KMS-11 (cell line): Measurements from ENCODE around the gene OR3A3.
"Not testable (repeated sequence)": the region's sequence is repeated elsewhere in the genome, so short reads cannot be mapped to it uniquely, and the experiment has no call there.

ENCODE experiments used
- H2AFZ ChIP-seq: fragments of 200-600 bp; sonication (generic); 2 replicates; pipeline ENCODE4 v1.6.1; 2016; ENCODE audit warnings: antibody characterized with exemption, mixed run types, low read depth
- H3K27ac ChIP-seq: fragments of 200-600 bp; sonication (generic); 2 replicates; pipeline ENCODE4 v1.6.1; 2016; ENCODE audit warnings: mild to moderate bottlenecking, mixed run types
- H3K27me3 ChIP-seq: fragments of 200-600 bp; sonication (generic); 2 replicates; pipeline ENCODE4 v1.6.1; 2017; ENCODE audit warnings: mild to moderate bottlenecking, low read depth, mixed run types, moderate library complexity; ENCODE audit not compliant: insufficient read depth
- H3K36me3 ChIP-seq: fragments of 200-600 bp; sonication (generic); 2 replicates; pipeline ENCODE4 v1.6.1; 2017; ENCODE audit warnings: mild to moderate bottlenecking, mixed run types; ENCODE audit not compliant: insufficient read depth
- H3K4me1 ChIP-seq: fragments of 200-600 bp; sonication (generic); 2 replicates; pipeline ENCODE4 v1.6.1; 2016; ENCODE audit warnings: mild to moderate bottlenecking, low read depth, mixed run types; ENCODE audit not compliant: poor library complexity, severe bottlenecking
- H3K4me2 ChIP-seq: fragments of 200-600 bp; sonication (generic); 2 replicates; pipeline ENCODE4 v1.7.0; 2016; ENCODE audit warnings: mild to moderate bottlenecking, mixed run types
- H3K4me3 ChIP-seq: fragments of 200-600 bp; sonication (generic); IDR thresholded peaks from 2 replicates; pipeline ENCODE4 v1.6.1; 2017; ENCODE audit warnings: low read depth, low read length, mixed read lengths; ENCODE audit not compliant: insufficient read depth
- H3K79me2 ChIP-seq: fragments of 200-600 bp; sonication (generic); 2 replicates; pipeline ENCODE4 v1.6.1; 2016; ENCODE audit warnings: low read depth, mixed run types; ENCODE audit not compliant: insufficient read depth
- H3K9ac ChIP-seq: fragments of 200-600 bp; sonication (generic); 2 replicates; pipeline ENCODE4 v1.6.1; 2016; ENCODE audit warnings: mild to moderate bottlenecking, mixed run types
- H4K20me1 ChIP-seq: fragments of 200-600 bp; sonication (generic); 2 replicates; pipeline ENCODE4 v1.6.1; 2016; ENCODE audit warnings: mild to moderate bottlenecking, mixed run types; ENCODE audit not compliant: insufficient read depth
- TF ChIP-seq, protein P1 (sequence below): fragments of 200-600 bp; sonication (generic); conservative IDR thresholded peaks from 2 replicates; pipeline ENCODE4 v1.6.1; 2017; ENCODE audit warnings: low read depth, mild to moderate bottlenecking, antibody characterized with exemption, low read length, moderate library complexity, mixed read lengths

Gene OR3A3

DNA sequence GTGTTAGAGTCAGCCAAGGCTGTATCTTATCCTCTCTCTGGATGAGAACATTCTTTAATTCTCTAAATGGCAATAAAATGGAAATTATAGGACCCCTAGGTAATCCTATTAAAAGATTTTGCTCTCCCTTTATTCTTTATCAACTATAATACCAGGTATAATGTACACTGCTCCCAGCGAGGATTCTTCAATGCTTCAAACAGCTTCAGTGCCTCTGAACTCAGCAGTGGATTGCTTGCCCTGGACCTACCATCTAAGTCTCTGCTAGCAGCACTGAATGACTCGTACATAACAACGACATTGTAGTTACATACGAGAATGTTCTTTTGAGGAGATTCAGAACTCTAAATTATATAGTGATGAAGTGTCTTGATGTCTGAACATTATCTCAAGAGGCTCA, 21.4 kb upstream of the OR3A3 start:
- TF ChIP-seq, protein P1, sequence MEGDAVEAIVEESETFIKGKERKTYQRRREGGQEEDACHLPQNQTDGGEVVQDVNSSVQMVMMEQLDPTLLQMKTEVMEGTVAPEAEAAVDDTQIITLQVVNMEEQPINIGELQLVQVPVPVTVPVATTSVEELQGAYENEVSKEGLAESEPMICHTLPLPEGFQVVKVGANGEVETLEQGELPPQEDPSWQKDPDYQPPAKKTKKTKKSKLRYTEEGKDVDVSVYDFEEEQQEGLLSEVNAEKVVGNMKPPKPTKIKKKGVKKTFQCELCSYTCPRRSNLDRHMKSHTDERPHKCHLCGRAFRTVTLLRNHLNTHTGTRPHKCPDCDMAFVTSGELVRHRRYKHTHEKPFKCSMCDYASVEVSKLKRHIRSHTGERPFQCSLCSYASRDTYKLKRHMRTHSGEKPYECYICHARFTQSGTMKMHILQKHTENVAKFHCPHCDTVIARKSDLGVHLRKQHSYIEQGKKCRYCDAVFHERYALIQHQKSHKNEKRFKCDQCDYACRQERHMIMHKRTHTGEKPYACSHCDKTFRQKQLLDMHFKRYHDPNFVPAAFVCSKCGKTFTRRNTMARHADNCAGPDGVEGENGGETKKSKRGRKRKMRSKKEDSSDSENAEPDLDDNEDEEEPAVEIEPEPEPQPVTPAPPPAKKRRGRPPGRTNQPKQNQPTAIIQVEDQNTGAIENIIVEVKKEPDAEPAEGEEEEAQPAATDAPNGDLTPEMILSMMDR: no peak
- no peaks in the 10 kb centered on the region for H4K20me1 ChIP-seq
- no peaks in the 10 kb centered on the region for H3K27me3 ChIP-seq
- H3K4me1 ChIP-seq: no peaks in the 10 kb centered on the region
- H3K36me3 ChIP-seq: no peaks in the 10 kb centered on the region
- H3K9ac ChIP-seq: no peak overlapping the region
- no peak overlapping the region for H3K27ac ChIP-seq
- no peak overlapping the region for H3K4me3 ChIP-seq
- H3K79me2 ChIP-seq: no peaks in the 10 kb centered on the region
- no peak overlapping the region for H2AFZ ChIP-seq
- H3K4me2 ChIP-seq: no peak overlapping the region

DNA sequence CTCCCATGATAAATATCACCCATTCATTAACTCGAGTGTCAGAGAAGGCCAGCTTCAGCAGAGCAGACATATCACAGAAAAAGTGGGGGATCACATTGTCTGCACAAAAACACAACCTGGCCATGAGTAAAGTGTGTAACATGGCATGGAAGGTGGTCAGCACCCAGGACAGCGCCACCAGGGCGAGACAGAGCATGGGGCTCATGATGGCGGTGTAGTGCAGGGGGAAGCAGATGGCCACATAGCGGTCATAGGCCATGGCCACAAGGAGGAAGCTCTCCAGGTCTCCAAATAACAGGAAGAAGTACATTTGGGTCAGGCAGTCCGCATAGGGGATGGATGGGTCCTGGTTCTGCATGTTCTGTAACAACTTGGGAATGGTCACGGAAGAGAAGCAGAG, 13.4 kb upstream of the OR3A3 start:
- not testable (repeated sequence) for H3K36me3 ChIP-seq, H3K27me3 ChIP-seq, H3K4me3 ChIP-seq, H2AFZ ChIP-seq, H3K4me2 ChIP-seq, H3K79me2 ChIP-seq, H3K4me1 ChIP-seq, H3K27ac ChIP-seq, H4K20me1 ChIP-seq, H3K9ac ChIP-seq

DNA sequence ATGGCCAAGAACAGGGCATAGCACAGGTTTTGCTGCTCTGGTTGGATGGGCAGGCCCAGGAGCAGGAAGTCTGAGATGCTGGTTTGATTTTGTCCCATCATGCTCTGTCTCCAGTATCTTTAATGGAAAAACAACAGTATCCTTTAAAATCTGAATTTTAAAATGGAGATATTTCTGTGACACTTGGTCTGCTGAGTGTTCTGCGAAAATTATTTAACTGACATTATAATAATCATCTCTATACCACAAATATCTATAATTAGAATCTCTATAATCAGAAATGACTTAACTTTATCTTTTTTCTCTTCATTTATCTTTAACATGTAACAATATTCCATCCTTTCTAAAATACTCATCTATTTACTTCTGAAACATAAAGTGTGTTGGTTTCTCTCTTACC, 12.9 kb upstream of the OR3A3 start, which contains the start of gene OR1E1:
Gene OR1E1, minus strand, starts transcription at position 101 of the 400 bp plus-strand sequence. Its CDS starts 0 bp downstream, at position 101.
- no peak within 1 kb of the TSS for H3K4me2 ChIP-seq
- H3K79me2 ChIP-seq: no peaks in the 10 kb centered on the region
- H3K27me3 ChIP-seq: no peaks in the 10 kb centered on the region
- H3K4me3 ChIP-seq: no peak within 1 kb of the TSS
- no peaks in the 10 kb centered on the region for H3K36me3 ChIP-seq
- H3K27ac ChIP-seq: no peak within 1 kb of the TSS
- H2AFZ ChIP-seq: no peak within 1 kb of the TSS
- TF ChIP-seq, protein P1: no peak
- no peak within 1 kb of the TSS for H3K9ac ChIP-seq
- H3K4me1 ChIP-seq: no peaks in the 10 kb centered on the region
- H4K20me1 ChIP-seq: no peaks in the 10 kb centered on the region

DNA sequence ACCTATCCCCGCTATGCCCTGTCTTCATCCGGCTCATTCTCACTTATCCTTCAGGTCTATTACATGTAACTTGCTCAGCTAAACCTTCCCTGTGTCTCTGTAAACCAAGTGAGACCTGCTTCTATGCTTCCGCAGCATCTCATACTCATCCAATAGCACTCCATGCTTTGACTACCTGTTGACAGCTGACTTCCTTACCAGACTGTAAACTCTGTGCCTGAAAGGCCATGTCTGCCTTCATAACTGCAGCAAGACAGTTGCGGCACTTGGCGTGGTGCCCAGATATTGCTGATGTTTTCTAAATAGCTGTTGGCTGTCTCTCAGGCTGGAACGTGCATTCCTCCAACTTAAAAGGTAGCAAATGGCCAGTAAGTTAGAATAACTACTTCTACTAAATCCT, 11.1 kb upstream of the OR3A3 start:
- H3K4me1 ChIP-seq: no peaks in the 10 kb centered on the region
- no peak overlapping the region for H3K4me3 ChIP-seq
- TF ChIP-seq, protein P1: no peak
- no peaks in the 10 kb centered on the region for H4K20me1 ChIP-seq
- H3K9ac ChIP-seq: no peak overlapping the region
- no peaks in the 10 kb centered on the region for H3K79me2 ChIP-seq
- no peak overlapping the region for H2AFZ ChIP-seq
- no peaks in the 10 kb centered on the region for H3K36me3 ChIP-seq
- no peak overlapping the region for H3K4me2 ChIP-seq
- no peaks in the 10 kb centered on the region for H3K27me3 ChIP-seq
- no peak overlapping the region for H3K27ac ChIP-seq

GRCh38 chr17:3401786-3402185, 9.4 kb upstream of the OR3A3 start:
- Histone ChIP-seq H3K9ac (no peak overlapping the region), H3K27me3 (no peaks in the 10 kb centered on the region)
- TF ChIP-seq, protein P1: no peak

DNA sequence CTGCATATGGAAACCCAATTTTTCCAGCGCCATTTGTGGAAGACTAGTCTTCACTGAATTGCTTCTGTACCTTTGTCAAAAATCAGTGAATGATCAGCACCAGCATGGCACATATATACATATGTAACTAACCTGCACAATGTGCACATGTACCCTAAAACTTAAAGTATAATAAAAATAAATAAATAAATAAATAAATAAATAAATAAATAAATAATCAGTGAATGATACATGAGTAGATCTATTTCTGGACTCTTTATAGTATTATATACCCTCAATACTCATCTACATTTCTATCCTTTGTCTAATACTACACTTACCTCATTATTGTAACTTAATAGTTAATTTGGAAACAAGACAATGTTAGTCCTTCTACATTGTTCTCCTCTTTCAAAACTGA, 7.3 kb upstream of the OR3A3 start:
- not testable (repeated sequence) for H3K27ac ChIP-seq, H3K4me1 ChIP-seq, H3K79me2 ChIP-seq, H3K4me3 ChIP-seq, H3K4me2 ChIP-seq, H3K27me3 ChIP-seq, H2AFZ ChIP-seq, H3K9ac ChIP-seq, H4K20me1 ChIP-seq, H3K36me3 ChIP-seq

More at GRCh38 chr17:3401786-3402185, 9.4 kb upstream of the OR3A3 start:
- no peak overlapping the region for H2AFZ ChIP-seq
- H3K4me3 ChIP-seq: no peak overlapping the region
- H3K27ac ChIP-seq: no peak overlapping the region
- H4K20me1 ChIP-seq: no peaks in the 10 kb centered on the region
- H3K4me1 ChIP-seq: no peaks in the 10 kb centered on the region
- no peak overlapping the region for H3K4me2 ChIP-seq
- no peaks in the 10 kb centered on the region for H3K79me2 ChIP-seq
- no peaks in the 10 kb centered on the region for H3K36me3 ChIP-seq

- H3K4me1 ChIP-seq, H3K4me3 ChIP-seq, H4K20me1 ChIP-seq, H3K79me2 ChIP-seq, H3K27ac ChIP-seq, H3K4me2 ChIP-seq, H3K27me3 ChIP-seq, H3K36me3 ChIP-seq, H2AFZ ChIP-seq, H3K9ac ChIP-seq: not testable (repeated sequence)
Observed at GRCh38 chr17:3412216-3412615, 1.0 kb downstream of the OR3A3 start.
